HG03135 (cell line): ENCODE data around the gene NLRX1.
"Not testable (repeated sequence)": the region's sequence is repeated elsewhere in the genome, so short reads cannot be mapped to it uniquely, and the experiment has no call there.

ENCODE experiments used
- ATAC-seq: cut with Tn5 transposase; IDR thresholded peaks from one replicate; pipeline ENCODE4 v1.9.1; 2021; ENCODE audit warnings: mild to moderate bottlenecking, moderate library complexity; ENCODE audit not compliant: unreplicated experiment

NLRX1 gene

GRCh38 chr11:119152604-119153003 lies 15.9 kb upstream of the NLRX1 start:
- no peak for ATAC-seq

GRCh38 chr11:119153049-119153818 lies 15.3 kb upstream of the NLRX1 start:
- no peak for ATAC-seq

- no peak for ATAC-seq
Measured at GRCh38 chr11:119154178-119154577, 14.3 kb upstream of the NLRX1 start.

GRCh38 chr11:119155733-119156492 lies 12.6 kb upstream of the NLRX1 start:
- ATAC-seq: no peak

GRCh38 chr11:119156496-119156895 lies 12.0 kb upstream of the NLRX1 start:
- ATAC-seq: no peak

GRCh38 chr11:119157063-119157462 lies 11.5 kb upstream of the NLRX1 start:
- no peak for ATAC-seq

GRCh38 chr11:119158467-119158866 lies 10.1 kb upstream of the NLRX1 start:
- no peak for ATAC-seq

- no peak for ATAC-seq
Measured at GRCh38 chr11:119160151-119160550, 8.4 kb upstream of the NLRX1 start.

GRCh38 chr11:119161871-119162270 lies 6.7 kb upstream of the NLRX1 start:
- ATAC-seq: no peak

GRCh38 chr11:119166368-119167076 lies 2.0 kb upstream of the NLRX1 start:
- ATAC-seq: no peak

GRCh38 chr11:119167077-119167458 lies 1.5 kb upstream of the NLRX1 start:
- not testable (repeated sequence) for ATAC-seq

- no peak for ATAC-seq
Measured at GRCh38 chr11:119167933-119168332, 592 bp upstream of the NLRX1 start.

GRCh38 chr11:119169282-119169719 lies 776 bp downstream of the NLRX1 start:
- no peak for ATAC-seq

- ATAC-seq: no peak
Measured at GRCh38 chr11:119172513-119172912, 4.0 kb downstream of the NLRX1 start.

- ATAC-seq: no peak
Measured at GRCh38 chr11:119173453-119173852, 4.9 kb downstream of the NLRX1 start.

GRCh38 chr11:119175493-119176077 lies 7.1 kb downstream of the NLRX1 start:
- ATAC-seq: no peak

- ATAC-seq: no peak
Measured at GRCh38 chr11:119178166-119178680, 9.7 kb downstream of the NLRX1 start.

GRCh38 chr11:119179342-119179741 lies 10.8 kb downstream of the NLRX1 start:
- ATAC-seq: no peak

- no peak for ATAC-seq
Measured at GRCh38 chr11:119179983-119180382, 11.5 kb downstream of the NLRX1 start.

GRCh38 chr11:119180729-119181676 lies 12.5 kb downstream of the NLRX1 start:
- ATAC-seq: no peak
